Stimulated activated CD4-positive, alpha-beta T cell treated with anti-CD3 and anti-CD28 coated beads, Interleukin-1b, Interleukin-23, amount 100 ng/mL, for 24 hours (primary cell): Measurements from ENCODE around the gene MRPS11.
"Not testable (repeated sequence)": the region's sequence is repeated elsewhere in the genome, so short reads cannot be mapped to it uniquely, and the experiment has no call there.

Experiments used
- DNase-seq, 4 experiments: peaks; one replicate each; pipeline ENCODE4 v3.0.0-alpha.2; 2020; ENCODE audit warnings: low read depth in 4 of 4, low spot score in 1 of 4

MRPS11 gene

GRCh38 chr15:88489321-88489720 lies 21.8 kb downstream of the MRPS11 start:
- DNase-seq, result no peak

- no peak for DNase-seq
Measured at GRCh38 chr15:88490036-88490435, 22.5 kb downstream of the MRPS11 start.

GRCh38 chr15:88491158-88491557 lies 23.6 kb downstream of the MRPS11 start:
- no peak for DNase-seq

GRCh38 chr15:88493844-88494243 lies 26.3 kb downstream of the MRPS11 start:
- no peak for DNase-seq

- DNase-seq, result no peak
Measured at GRCh38 chr15:88497109-88497765, 29.7 kb downstream of the MRPS11 start.

- DNase-seq, result no peak
Measured at GRCh38 chr15:88498996-88499395, 31.5 kb downstream of the MRPS11 start.

- no peak for DNase-seq
Measured at GRCh38 chr15:88504445-88504844, 36.9 kb downstream of the MRPS11 start.

- no peak for DNase-seq
Measured at GRCh38 chr15:88505721-88506120, 38.2 kb downstream of the MRPS11 start.

GRCh38 chr15:88506628-88507027 lies 39.1 kb downstream of the MRPS11 start:
- no peak for DNase-seq

- no peak for DNase-seq
Measured at GRCh38 chr15:88509321-88509720, 41.8 kb downstream of the MRPS11 start.

GRCh38 chr15:88509964-88510363 lies 42.5 kb downstream of the MRPS11 start:
- DNase-seq, result no peak

- DNase-seq, result no peak
Measured at GRCh38 chr15:88511161-88511560, 43.7 kb downstream of the MRPS11 start.

- DNase-seq, result no peak
Measured at GRCh38 chr15:88512078-88512477, 44.6 kb downstream of the MRPS11 start.

- DNase-seq, result no peak
Measured at GRCh38 chr15:88512601-88513000, 45.1 kb downstream of the MRPS11 start.

- no peak for DNase-seq
Measured at GRCh38 chr15:88513195-88513594, 45.7 kb downstream of the MRPS11 start.

- DNase-seq, result no peak
Measured at GRCh38 chr15:88518903-88519302, 51.4 kb downstream of the MRPS11 start.

- not testable (repeated sequence) for DNase-seq
Measured at GRCh38 chr15:88524094-88524493, 56.6 kb downstream of the MRPS11 start.

- no peak for DNase-seq
Measured at GRCh38 chr15:88525418-88525817, 57.9 kb downstream of the MRPS11 start.

- no peak for DNase-seq
Measured at GRCh38 chr15:88526247-88526879, 58.9 kb downstream of the MRPS11 start.

GRCh38 chr15:88529021-88529630 lies 61.6 kb downstream of the MRPS11 start:
- DNase-seq, result no peak
